WTC11 (cell line): ENCODE data around the gene AGBL1.

Source experiments
- E2F1 ChIP-seq: sonication (generic); formaldehyde crosslinking; IDR thresholded peaks from 2 replicates; pipeline ENCODE4 v1.8.0; 2022; ENCODE audit warnings: mild to moderate bottlenecking, missing genetic modification reagents
- FOXJ3 ChIP-seq: sonication (generic); formaldehyde crosslinking; IDR thresholded peaks from 2 replicates; pipeline ENCODE4 v1.9.0; 2021; ENCODE audit warnings: missing genetic modification reagents, mild to moderate bottlenecking, borderline replicate concordance
- NFYB ChIP-seq: sonication (generic); formaldehyde crosslinking; conservative IDR thresholded peaks from 2 replicates; pipeline ENCODE4 v1.8.0; 2022; ENCODE audit warnings: low read depth, missing genetic modification reagents
- SMAD4 ChIP-seq: sonication (generic); formaldehyde crosslinking; IDR thresholded peaks from 2 replicates; pipeline ENCODE4 v1.8.0; 2022; ENCODE audit warnings: mild to moderate bottlenecking, missing genetic modification reagents
- TEAD4 ChIP-seq: sonication (generic); formaldehyde crosslinking; IDR thresholded peaks from 2 replicates; pipeline ENCODE4 v1.8.0; 2022; ENCODE audit warnings: mild to moderate bottlenecking, missing genetic modification reagents
- USF1 ChIP-seq: sonication (generic); formaldehyde crosslinking; IDR thresholded peaks from 2 replicates; pipeline ENCODE4 v1.8.0; 2022; ENCODE audit warnings: mild to moderate bottlenecking, missing genetic modification reagents
- USF2 ChIP-seq: sonication (generic); formaldehyde crosslinking; IDR thresholded peaks from 2 replicates; pipeline ENCODE4 v1.8.1; 2023; ENCODE audit warnings: mild to moderate bottlenecking, missing genetic modification reagents, moderate library complexity
- ZNF219 ChIP-seq: sonication (generic); formaldehyde crosslinking; IDR thresholded peaks from 2 replicates; pipeline ENCODE4 v1.8.0; 2023; ENCODE audit warnings: missing genetic modification reagents, mild to moderate bottlenecking, borderline replicate concordance
- TF ChIP-seq, protein P1 (sequence below): fragments of 200-600 bp; IDR thresholded peaks from 2 replicates; pipeline ENCODE4 v1.8.0; 2022; ENCODE audit warnings: antibody characterized with exemption
- TF ChIP-seq, protein P2 (sequence below): sonication (generic); formaldehyde crosslinking; IDR thresholded peaks from 2 replicates; pipeline ENCODE4 v1.8.1; 2023; ENCODE audit warnings: mild to moderate bottlenecking, missing genetic modification reagents
- TF ChIP-seq, protein P3 (sequence below): sonication (generic); formaldehyde crosslinking; IDR thresholded peaks from 2 replicates; pipeline ENCODE4 v1.8.0; 2023; ENCODE audit warnings: missing genetic modification reagents
- TF ChIP-seq, protein P4 (sequence below): sonication (generic); formaldehyde crosslinking; IDR thresholded peaks from 2 replicates; pipeline ENCODE4 v1.8.1; 2022; ENCODE audit warnings: mild to moderate bottlenecking, missing genetic modification reagents, moderate library complexity, borderline replicate concordance

GRCh38 chr15:86316216-86316615 is 236.5 kb downstream of the AGBL1 start:
- TF ChIP-seq, protein P1, sequence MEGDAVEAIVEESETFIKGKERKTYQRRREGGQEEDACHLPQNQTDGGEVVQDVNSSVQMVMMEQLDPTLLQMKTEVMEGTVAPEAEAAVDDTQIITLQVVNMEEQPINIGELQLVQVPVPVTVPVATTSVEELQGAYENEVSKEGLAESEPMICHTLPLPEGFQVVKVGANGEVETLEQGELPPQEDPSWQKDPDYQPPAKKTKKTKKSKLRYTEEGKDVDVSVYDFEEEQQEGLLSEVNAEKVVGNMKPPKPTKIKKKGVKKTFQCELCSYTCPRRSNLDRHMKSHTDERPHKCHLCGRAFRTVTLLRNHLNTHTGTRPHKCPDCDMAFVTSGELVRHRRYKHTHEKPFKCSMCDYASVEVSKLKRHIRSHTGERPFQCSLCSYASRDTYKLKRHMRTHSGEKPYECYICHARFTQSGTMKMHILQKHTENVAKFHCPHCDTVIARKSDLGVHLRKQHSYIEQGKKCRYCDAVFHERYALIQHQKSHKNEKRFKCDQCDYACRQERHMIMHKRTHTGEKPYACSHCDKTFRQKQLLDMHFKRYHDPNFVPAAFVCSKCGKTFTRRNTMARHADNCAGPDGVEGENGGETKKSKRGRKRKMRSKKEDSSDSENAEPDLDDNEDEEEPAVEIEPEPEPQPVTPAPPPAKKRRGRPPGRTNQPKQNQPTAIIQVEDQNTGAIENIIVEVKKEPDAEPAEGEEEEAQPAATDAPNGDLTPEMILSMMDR: no peak
- TF ChIP-seq, protein P2, sequence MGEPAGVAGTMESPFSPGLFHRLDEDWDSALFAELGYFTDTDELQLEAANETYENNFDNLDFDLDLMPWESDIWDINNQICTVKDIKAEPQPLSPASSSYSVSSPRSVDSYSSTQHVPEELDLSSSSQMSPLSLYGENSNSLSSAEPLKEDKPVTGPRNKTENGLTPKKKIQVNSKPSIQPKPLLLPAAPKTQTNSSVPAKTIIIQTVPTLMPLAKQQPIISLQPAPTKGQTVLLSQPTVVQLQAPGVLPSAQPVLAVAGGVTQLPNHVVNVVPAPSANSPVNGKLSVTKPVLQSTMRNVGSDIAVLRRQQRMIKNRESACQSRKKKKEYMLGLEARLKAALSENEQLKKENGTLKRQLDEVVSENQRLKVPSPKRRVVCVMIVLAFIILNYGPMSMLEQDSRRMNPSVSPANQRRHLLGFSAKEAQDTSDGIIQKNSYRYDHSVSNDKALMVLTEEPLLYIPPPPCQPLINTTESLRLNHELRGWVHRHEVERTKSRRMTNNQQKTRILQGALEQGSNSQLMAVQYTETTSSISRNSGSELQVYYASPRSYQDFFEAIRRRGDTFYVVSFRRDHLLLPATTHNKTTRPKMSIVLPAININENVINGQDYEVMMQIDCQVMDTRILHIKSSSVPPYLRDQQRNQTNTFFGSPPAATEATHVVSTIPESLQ (CRISPR knock-in tag): no peak
- TF ChIP-seq, protein P3, sequence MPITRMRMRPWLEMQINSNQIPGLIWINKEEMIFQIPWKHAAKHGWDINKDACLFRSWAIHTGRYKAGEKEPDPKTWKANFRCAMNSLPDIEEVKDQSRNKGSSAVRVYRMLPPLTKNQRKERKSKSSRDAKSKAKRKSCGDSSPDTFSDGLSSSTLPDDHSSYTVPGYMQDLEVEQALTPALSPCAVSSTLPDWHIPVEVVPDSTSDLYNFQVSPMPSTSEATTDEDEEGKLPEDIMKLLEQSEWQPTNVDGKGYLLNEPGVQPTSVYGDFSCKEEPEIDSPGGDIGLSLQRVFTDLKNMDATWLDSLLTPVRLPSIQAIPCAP: no peak
- TF ChIP-seq NFYB (CRISPR knock-in tag) (no peak), USF2 (CRISPR knock-in tag) (no peak), TEAD4 (CRISPR knock-in tag) (no peak), SMAD4 (CRISPR knock-in tag) (no peak), USF1 (CRISPR knock-in tag) (no peak), FOXJ3 (CRISPR knock-in tag) (no peak), E2F1 (CRISPR knock-in tag) (no peak), ZNF219 (no peak)
- TF ChIP-seq, protein P4, sequence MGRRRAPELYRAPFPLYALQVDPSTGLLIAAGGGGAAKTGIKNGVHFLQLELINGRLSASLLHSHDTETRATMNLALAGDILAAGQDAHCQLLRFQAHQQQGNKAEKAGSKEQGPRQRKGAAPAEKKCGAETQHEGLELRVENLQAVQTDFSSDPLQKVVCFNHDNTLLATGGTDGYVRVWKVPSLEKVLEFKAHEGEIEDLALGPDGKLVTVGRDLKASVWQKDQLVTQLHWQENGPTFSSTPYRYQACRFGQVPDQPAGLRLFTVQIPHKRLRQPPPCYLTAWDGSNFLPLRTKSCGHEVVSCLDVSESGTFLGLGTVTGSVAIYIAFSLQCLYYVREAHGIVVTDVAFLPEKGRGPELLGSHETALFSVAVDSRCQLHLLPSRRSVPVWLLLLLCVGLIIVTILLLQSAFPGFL (CRISPR knock-in tag): no peak
